Measurements from ENCODE around the gene SDK1.
A peak's percentile ranks its signal among the peaks of the same experiment; 100 is the strongest.
"Not testable (repeated sequence)": the region's sequence is repeated elsewhere in the genome, so short reads cannot be mapped to it uniquely, and the experiment has no call there.

SDK1 gene

GRCh38 chr7:4204513-4205165 lies 903.6 kb downstream of the SDK1 start:
- peak in 1 of 2 donors; percentile 19 for DNase-seq (ENCODE audit: extremely low read depth in 1 of 2, low read depth in 1 of 2)

- no peak for DNase-seq (ENCODE audit: extremely low read depth in 1 of 2, low read depth in 1 of 2)
Measured at GRCh38 chr7:4205828-4206227, 904.8 kb downstream of the SDK1 start.

- DNase-seq (ENCODE audit: extremely low read depth in 1 of 2, low read depth in 1 of 2): no peak
Measured at GRCh38 chr7:4207011-4207410, 906.0 kb downstream of the SDK1 start.

DNA sequence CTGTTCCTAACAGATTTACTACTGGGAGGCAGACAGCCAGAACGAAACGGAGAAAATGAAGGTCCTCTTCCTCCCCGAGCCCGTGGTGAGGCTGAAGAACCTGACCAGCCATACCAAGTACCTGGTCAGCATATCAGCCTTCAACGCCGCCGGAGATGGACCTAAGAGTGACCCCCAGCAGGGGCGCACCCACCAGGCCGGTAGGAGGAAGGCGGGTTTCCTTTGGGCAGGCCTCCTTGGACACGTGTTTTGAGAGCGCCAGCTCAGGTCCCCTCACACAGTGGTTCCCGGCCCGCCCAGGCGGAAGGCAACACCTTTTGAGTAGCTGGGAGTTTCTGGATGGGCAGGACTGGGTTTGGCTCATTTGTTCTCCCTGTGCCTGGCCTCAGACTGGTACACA lies 907.0 kb downstream of the SDK1 start:
- DNase-seq (ENCODE audit: extremely low read depth in 1 of 2, low read depth in 1 of 2): no peak

DNA sequence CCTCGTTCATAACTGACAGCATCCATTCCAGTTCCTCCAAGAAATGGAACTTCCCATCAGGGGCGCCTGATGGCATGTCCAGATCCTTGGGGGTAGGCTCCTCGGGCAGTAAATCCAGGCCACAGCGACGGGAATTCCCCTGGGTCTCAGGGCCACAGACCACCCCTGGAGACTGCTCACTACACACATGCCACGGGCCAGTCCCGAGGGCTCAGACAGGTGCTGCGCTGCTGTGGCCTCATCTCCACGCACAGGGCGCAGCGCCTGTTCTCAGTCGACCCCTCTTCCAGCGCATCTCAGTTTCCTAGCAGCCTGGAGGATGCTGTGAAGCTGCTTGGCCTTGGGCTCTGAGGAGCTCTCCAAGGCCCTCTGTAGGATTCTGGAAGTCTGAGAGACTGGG lies 907.5 kb downstream of the SDK1 start:
- DNase-seq (ENCODE audit: extremely low read depth in 1 of 2, low read depth in 1 of 2): no peak

GRCh38 chr7:4209126-4209525 lies 908.1 kb downstream of the SDK1 start:
- DNase-seq (ENCODE audit: extremely low read depth in 1 of 2, low read depth in 1 of 2): no peak

DNA sequence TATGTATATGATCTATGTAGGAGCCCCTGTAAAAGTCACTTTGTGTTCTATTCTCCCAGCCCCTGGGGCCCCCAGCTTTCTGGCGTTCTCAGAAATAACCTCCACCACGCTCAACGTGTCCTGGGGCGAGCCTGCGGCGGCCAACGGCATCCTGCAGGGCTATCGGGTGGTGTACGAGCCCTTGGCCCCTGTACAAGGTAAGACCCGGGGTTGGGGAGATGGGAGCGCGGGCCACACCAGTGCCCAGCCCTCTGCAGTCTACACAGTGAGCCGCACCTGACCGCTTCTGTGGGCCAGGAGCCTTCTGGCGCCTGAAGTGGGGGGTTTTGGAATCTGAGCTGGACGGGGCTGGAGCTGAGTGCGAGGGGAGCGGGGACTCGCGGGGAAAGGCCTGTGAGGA lies 908.9 kb downstream of the SDK1 start:
- DNase-seq (ENCODE audit: extremely low read depth in 1 of 2, low read depth in 1 of 2): no peak

DNA sequence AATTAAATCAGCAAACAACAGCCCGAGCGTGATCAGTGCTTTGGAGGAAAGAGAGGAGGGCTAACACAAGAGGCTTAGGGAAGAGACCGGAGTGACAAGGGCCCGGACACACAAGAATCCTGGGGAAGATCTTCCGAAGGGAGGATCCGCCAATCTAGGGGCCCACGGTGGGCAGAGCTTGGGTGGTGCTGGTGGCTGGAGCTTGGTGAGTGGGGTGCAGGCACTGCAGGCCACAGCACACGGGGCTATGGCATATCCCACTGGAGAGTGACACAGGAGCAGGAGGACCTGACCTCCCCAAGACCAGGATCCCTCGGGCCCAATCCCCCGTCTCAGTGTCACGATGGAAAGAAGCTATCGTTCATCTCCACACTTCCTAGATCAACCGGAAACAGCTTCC lies 909.8 kb downstream of the SDK1 start:
- no peak for DNase-seq (ENCODE audit: extremely low read depth in 1 of 2, low read depth in 1 of 2)

DNA sequence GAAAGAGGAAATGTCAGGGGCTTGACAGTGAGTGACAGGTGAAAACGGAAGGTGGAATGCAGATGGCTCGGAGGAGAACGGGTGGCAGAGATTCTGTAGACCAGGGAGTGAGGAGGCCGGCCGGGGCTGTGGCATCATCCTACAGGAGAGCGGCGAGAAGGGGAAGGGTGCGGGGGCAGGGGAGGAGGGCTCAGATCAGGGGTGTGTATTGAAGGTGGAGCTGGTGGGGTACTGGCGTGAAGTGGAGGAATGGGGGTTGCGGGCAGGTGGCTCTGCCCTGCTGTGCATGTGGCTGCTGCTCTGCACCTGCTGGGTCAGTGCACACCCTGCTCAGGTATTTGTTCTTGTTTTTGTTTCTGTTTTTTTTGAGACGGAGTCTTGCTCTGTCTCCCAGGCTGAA lies 910.2 kb downstream of the SDK1 start:
- DNase-seq (ENCODE audit: extremely low read depth in 1 of 2, low read depth in 1 of 2): no peak

GRCh38 chr7:4212376-4212775 lies 911.3 kb downstream of the SDK1 start:
- DNase-seq (ENCODE audit: extremely low read depth in 1 of 2, low read depth in 1 of 2): no peak

- DNase-seq (ENCODE audit: extremely low read depth in 1 of 2, low read depth in 1 of 2): no peak
Measured at GRCh38 chr7:4214291-4215155, 913.5 kb downstream of the SDK1 start.

GRCh38 chr7:4215176-4215720 lies 914.2 kb downstream of the SDK1 start:
- DNase-seq (ENCODE audit: extremely low read depth in 1 of 2, low read depth in 1 of 2): no peak

DNA sequence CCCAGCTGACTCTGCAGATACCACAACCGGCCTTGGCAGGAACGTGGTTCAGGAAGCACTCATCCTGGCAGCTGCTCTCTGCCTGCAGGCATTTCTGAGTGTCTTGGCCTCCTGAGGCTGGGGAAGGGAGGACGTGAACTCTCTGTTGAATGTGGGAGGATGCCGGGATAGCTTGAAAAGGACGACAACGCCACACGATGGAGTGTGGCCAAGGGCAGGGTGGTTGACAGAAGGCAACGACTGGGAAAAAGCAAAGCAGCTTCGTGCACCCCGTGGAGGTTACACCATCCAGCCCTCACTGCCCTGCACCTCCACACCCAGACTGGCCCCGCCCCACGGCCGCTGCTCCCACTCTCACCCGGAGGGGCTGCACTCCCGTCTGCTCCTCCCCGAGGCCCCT lies 915.0 kb downstream of the SDK1 start:
- no peak for DNase-seq (ENCODE audit: extremely low read depth in 1 of 2, low read depth in 1 of 2)

GRCh38 chr7:4217126-4217660 lies 916.1 kb downstream of the SDK1 start:
- DNase-seq (ENCODE audit: extremely low read depth in 1 of 2, low read depth in 1 of 2): not testable (repeated sequence)

- DNase-seq (ENCODE audit: extremely low read depth in 1 of 2, low read depth in 1 of 2): no peak
Measured at GRCh38 chr7:4218481-4218880, 917.4 kb downstream of the SDK1 start.

DNA sequence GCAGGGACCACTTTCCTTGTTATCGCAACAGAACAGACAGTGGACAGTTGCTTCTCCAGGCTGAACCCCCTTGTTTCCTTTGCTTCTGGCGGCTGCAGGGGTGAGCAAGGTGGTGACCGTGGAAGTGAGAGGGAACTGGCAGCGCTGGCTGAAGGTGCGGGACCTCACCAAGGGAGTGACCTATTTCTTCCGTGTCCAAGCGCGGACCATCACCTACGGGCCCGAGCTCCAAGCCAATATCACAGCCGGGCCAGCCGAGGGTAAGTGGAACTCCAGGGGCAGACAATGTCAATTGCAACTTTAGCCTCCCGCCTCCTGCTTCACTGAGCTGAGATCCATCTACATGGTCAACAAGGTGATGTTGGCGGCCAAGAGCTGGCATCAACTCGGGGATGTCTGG lies 919.0 kb downstream of the SDK1 start:
- no peak for DNase-seq (ENCODE audit: extremely low read depth in 1 of 2, low read depth in 1 of 2)

- no peak for DNase-seq (ENCODE audit: extremely low read depth in 1 of 2, low read depth in 1 of 2)
Measured at GRCh38 chr7:4221043-4221442, 920.0 kb downstream of the SDK1 start.

DNA sequence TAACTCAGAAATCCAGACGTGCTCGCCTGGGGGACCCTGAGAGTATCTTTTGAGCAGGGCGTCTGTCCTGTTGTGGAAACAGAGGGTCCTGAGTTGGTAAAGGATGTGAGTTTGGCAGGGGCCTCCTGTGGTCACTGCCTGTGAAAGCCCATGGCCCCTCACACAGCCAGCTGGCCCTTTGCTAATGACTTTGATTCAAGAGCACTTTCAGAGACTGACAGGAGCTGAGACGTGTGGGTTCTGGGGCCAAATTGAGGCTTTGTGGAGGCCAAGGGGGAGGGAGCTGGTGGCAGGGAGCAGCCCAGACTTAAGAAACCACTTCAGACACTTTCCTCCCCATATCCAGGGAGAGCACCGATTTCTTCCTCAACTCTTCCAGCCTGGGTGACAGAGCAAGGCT lies 921.6 kb downstream of the SDK1 start:
- DNase-seq (ENCODE audit: extremely low read depth in 1 of 2, low read depth in 1 of 2): no peak

- no peak for DNase-seq (ENCODE audit: extremely low read depth in 1 of 2, low read depth in 1 of 2)
Measured at GRCh38 chr7:4225361-4225771, 924.3 kb downstream of the SDK1 start.

DNA sequence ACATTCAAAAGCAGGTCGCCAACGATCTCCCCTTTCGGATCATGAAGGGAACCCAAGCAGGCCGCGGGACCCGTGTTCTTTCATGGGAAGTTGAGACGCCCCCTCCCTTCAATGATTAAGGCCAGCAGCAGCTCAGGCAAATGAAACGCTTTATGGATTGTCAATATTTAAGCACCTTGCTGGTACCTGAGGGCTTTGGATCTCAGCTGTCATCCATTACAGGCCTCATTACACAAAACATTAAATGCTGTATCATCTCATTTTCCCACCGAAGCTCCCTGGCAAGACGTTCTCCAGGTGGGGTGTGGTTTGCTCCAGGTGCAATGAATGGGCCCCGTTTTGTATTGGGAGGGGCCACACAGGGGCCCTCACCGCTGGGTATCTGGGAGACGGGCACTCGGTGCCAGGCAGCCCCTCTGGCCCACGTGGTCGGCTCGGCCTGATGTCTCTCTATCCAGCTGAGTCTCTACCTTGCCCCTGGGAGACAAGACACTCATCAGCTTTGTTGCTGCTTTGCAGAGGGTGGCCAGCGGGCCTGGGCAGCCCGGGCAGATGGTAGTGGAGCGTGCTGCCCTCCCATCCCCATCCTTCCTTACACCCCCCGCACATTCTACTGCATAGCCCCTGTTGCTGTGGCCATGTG lies 925.0 kb downstream of the SDK1 start:
- DNase-seq (ENCODE audit: extremely low read depth in 1 of 2, low read depth in 1 of 2): no peak

DNA sequence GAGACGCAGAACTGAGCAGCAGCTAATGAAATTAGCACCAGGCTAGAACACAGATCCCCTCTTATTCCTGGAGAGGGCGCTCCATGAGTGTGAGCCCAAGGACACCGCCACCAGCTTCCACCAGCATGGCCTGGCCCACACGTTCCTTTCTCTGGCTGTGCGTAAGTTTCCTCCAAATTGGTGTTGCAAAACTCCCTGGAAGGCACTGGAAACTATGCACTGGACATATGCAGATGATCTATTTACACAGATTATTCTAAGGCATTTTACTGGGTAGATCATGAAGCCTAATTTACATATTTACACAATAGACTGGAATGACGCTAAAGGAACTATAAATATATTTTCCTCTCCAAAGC lies 925.5 kb downstream of the SDK1 start:
- DNase-seq (ENCODE audit: extremely low read depth in 1 of 2, low read depth in 1 of 2): no peak
